Measurements from ENCODE around the gene COX6A2.

The COX6A2 gene

GRCh38 chr16:31428279-31428597, at the start of gene COX6A2:
COX6A2 (minus strand) TSS chr16:31428360; CDS start chr16:31428325, 35 bp downstream.
- no peak for DNase-seq

DNA sequence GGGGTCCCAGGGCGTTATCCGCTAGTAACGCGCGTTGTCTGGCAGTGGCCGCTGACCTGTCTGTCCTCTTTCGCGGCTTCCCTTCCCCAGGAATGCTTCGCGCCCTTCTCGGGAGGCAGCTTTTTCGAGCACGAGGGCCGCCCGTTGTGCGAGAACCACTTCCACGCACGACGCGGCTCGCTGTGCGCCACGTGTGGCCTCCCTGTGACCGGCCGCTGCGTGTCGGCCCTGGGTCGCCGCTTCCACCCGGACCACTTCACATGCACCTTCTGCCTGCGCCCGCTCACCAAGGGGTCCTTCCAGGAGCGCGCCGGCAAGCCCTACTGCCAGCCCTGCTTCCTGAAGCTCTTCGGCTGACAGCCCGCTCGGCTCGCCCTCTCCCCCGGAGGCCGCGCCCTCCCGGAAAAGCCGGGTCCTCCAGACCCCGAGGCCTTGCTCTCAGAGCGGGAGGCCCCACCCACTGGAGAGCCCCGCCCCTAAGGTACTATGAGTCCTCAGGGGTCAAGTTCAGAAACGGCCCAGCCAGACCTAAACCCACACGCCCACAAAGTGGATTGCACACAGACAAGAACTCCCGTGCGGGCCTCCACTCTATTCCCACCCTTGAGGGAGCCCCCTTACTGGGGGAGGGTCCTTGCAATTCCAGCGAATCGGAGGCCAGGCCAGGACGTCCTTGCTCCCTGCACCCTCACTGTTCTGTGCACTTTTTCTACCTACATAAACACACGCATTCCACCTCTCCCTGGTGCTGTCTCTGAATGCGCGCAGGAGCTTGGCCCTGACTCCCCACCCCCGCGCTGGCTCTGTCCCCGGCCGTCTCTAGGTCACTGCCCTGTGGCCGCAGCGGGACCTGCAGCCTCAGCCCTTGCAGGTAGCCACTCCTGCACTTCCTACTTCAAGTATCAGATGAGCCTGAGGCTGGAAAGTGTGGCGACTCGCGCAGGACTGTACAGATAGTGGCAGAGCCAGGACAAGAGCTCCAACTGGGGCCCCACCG, 49.4 kb upstream of the COX6A2 start:
- DNase-seq = no peak

- peak; percentile 94 for DNase-seq
Measured at GRCh38 chr16:31476303-31477219, 48.4 kb upstream of the COX6A2 start.

- no peak for DNase-seq
Measured at GRCh38 chr16:31475946-31476302, 47.8 kb upstream of the COX6A2 start.

GRCh38 chr16:31474773-31475738, 46.9 kb upstream of the COX6A2 start:
- DNase-seq = no peak

GRCh38 chr16:31474173-31474714, 46.1 kb upstream of the COX6A2 start:
- DNase-seq = no peak

DNA sequence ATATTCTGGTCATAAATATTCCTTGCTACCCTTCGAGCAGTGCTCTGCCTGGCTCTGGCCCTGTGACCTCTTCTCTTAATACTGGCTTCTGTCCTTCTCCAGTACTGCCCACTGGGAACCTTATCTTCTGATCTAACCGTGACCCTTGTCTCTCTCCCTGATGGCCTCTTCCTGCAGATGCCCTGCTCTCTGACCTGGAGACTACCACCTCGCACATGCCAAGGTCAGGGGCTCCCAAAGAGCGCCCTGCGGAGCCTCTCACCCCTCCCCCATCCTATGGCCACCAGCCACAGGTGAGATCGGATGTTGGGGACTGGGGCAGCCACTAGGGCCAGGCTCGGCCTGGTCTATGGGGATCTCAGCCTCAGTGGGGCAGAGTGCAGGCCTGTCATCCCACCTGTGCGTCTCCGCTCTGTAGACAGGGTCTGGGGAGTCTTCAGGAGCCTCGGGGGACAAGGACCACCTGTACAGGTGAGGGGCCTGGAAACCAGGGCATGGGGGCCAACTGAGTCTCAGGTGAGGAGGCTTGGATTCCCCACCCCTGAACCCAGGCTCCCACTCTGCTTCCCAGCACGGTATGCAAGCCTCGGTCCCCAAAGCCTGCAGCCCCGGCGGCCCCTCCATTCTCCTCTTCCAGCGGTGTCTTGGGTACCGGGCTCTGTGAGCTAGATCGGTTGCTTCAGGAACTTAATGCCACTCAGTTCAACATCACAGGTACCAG, 45.3 kb upstream of the COX6A2 start:
- DNase-seq = no peak

DNA sequence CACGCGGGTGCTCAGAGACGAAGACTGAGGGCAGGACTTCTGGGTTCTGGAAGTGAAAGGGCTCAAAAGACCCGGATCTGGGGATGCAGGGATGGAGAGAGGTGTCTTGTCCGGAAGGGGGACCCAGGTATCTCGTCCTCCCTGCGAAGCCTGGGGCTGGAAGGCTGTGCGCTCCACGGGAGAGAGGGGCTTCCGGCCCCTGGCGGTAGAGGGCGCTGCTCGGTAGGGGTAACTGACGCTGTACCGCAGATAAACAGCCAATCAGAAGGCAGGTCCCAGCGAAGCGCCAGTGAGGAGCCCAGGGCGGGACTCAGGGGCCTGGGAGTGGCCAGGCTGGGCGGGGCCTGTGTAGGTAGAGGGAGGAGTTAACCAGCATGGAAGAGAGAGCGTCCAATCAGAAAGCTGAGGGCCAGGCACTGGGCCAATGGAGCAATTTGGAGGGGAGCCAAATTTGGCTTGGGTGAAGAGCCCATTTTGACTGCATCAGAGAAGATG, 44.6 kb upstream of the COX6A2 start:
- DNase-seq = no peak

DNA sequence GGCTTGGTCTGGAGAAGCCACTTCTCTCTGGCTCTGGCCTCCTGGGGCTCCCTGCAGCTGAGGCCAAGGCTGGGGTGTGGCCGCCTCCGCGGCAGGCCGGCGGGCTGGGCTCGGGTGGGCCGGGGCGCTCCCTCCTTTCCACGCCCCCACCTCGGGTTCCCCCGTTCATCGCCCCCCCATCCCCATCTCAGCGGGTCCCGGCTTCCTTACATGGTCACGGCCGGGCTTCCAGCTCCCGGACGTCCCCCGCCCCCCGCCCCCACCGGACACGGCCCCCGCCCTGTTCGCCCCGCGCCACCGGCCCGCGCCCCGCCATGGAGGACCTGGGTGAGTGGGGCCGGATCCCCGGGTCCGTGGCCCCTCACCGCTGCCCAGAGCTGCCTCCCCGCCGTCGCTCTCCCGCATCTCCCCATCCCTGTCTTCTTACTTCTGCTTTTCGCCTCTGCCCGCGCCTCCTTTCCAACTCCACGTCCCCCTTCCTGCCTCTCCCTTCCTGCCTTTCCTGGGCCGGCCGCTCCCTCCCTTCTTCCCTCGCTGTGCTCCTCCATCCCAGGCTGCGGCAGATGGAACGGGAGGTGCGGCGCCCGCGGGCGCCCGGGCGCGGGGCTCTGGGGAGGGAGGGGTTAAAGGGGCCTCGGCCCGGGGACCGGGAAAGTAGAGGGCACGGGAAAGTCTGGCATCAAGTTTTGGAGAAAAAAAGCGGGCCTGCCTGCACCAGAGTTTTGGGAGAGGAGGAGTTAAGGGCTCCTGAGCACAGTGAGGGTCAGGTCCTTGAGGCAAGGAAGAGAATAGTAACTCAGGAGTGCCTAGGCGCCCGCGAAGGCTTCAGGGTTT, 43.9 kb upstream of the COX6A2 start, which contains the start of gene TGFB1I1:
TSS of gene TGFB1I1 (plus strand) at position 278 of the 834 bp plus-strand sequence. CDS start at position 315, 37 bp downstream.
- DNase-seq = no peak

- DNase-seq = no peak
Measured at GRCh38 chr16:31471241-31471874, 43.2 kb upstream of the COX6A2 start.

DNA sequence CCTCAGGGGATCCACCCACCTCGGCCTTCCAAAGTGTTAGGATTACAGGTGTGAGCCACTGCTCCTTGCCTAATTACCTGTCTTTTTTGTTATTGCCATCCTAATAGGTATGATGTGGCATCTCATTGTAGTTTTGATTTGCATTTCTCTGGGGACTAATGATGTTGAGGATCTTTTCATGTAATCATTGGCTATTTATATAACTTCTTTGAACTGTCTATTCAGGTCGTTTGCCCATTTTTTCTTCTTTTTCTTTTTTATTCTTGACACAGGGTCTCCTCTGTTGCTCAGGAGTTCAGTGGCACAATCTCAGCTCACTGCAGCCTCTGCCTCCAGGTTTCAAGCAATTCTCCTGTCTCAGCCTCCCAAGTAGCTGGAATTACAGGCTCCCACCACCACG, 42.5 kb upstream of the COX6A2 start:
- DNase-seq = no peak

DNA sequence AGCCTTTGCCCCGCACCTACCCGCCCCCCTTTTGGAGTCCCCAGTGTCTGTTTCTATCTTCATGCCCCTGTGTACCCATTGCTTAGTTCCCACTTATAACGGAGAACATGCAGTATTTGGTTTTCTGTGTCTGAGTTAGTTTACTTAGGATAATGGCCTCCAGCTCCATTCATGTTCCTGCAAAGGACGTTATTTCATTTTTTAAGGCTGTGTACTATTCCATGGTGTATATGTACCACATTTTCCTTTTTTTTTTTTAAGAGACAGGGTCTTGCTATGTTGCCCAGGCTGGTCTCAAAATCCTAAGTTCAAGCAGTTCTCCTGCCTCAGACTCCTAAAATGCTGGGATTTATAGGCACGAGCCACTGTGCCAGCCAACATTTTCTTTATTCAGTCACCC, 39.7 kb upstream of the COX6A2 start:
- no peak for DNase-seq

DNA sequence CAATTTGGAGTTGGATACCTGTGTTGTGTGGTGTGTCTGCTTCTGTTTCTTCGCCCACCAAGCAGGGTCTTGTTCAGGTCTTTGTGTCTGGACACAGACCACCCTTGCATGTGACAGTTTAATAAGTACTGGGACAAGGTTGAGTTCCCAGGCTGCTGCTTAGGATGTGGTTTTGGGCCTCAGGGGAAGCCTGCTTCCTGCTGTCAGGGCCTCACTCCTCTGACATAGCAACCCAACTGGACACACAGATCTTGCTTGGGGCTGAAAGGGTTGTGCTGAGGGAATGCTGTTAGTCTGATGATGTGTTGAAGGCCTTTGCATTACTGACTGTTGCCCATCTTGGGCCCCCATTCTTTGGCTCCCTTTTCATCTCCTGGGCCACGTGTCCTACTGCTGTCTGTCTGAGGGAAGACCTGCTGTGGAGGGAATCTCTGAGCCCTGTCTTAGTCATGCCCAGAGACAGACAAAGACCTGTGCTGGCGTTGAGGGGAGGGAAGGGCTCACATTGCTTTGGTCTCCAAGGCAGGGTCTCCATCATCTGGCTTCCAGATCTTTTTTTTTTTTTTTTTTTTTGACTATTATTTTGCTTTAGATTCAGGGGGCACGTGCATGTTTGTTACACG, 39.1 kb upstream of the COX6A2 start:
- no peak for DNase-seq

- no peak for DNase-seq
Measured at GRCh38 chr16:31466381-31466841, 38.3 kb upstream of the COX6A2 start.

DNA sequence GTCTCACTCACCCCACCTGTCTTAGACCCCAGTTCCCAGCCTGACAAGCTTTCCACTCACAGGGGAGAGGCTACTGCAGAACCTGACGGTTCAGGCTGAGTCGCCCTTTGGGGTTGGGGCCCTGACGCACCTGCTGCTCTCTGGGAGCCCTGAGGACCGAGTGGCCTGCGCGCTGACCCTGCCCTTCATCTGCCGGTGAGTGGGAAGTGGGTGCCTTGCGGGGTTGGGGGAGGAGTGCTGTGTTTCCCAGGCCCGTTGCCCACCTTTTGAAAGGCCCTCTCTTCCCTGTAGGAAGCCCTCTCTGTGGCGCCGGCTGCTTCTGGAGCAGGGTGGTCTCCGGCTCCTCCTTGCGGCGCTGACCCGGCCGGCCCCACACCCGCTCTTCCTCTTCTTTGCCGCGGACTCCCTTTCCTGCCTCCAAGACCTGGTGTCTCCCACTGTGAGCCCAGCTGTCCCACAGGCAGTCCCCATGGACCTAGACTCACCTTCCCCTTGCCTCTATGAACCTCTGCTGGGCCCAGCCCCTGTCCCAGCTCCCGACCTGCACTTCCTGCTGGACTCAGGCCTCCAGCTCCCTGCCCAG, 37.7 kb upstream of the COX6A2 start:
- DNase-seq = no peak

DNA sequence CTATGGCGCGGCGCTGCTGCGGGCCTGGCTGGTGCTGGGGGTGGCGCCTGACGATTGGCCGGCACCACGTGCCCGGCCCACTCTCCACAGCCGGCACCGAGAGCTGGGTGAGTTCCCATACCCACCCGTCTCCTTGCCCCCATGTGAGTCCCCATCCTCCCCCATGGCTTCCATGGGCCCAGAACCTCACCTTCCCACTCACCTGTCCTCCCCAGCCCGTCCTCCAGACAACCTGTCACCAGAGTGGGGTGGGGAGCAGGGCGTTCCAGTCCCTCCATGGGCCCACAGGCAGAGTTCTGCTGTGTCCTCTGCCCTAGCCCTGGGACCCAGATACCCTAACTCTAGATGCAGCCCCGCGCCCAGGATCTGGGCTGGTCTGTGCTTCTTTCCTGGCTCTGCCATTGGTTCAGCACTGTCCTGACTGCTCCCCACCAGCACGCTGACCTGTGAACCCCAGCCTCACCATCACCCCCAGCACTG, 36.7 kb upstream of the COX6A2 start:
- DNase-seq = no peak

DNA sequence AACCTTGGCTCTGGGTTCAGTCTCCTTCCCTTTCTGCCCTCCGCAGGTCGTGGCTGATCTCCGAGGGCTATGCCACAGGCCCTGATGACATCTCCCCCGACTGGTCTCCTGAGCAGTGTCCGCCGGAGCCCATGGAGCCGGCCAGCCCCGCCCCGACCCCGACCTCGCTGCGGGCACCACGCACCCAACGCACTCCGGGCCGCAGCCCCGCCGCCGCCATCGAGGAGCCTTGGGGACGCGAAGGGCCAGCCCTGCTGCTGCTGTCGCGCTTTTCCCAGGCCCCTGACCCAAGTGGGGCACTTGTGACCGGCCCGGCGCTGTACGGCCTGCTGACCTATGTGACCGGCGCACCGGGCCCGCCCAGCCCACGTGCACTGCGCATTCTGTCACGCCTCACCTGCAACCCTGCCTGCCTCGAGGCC, 36.2 kb upstream of the COX6A2 start:
- DNase-seq = no peak

All from stimulated activated CD4-positive, alpha-beta T cell treated with anti-CD3 and anti-CD28 coated beads, Interleukin-12 subunit alpha, Interleukin-12 subunit beta, amount 100 ng/mL, for 4 hours (primary cell).